ENCODE data around the gene BCL7B.
"Not testable (repeated sequence)": the region's sequence is repeated elsewhere in the genome, so short reads cannot be mapped to it uniquely, and the experiment has no call there.

Gene BCL7B
- total RNA-seq: 84.8 reads per million, percentile 79 among the genes with 10 or more reads in this experiment

GRCh38 chr7:73557397-73558257, at the start of gene BCL7B:
Gene BCL7B (minus strand): TSS chr7:73557690. CDS start chr7:73557578, 112 bp downstream.
- DNase-seq: peak; percentile 65

- no peak for DNase-seq
These were observed 48.2 kb upstream of the BCL7B start for GRCh38 chr7:73605601-73606220.

GRCh38 chr7:73602721-73603651, 45.5 kb upstream of the BCL7B start:
- no peak for DNase-seq

- DNase-seq: no peak
These were observed 42.4 kb upstream of the BCL7B start for GRCh38 chr7:73599916-73600315.

- DNase-seq: no peak
These were observed 41.8 kb upstream of the BCL7B start for GRCh38 chr7:73599151-73599882.

- DNase-seq: no peak
These were observed 40.7 kb upstream of the BCL7B start for GRCh38 chr7:73597978-73598782.

- no peak for DNase-seq
These were observed 38.9 kb upstream of the BCL7B start for GRCh38 chr7:73596191-73597065.

GRCh38 chr7:73595358-73595757, 37.9 kb upstream of the BCL7B start:
- DNase-seq: no peak

GRCh38 chr7:73593207-73594045, 35.9 kb upstream of the BCL7B start:
- no peak for DNase-seq

GRCh38 chr7:73586911-73587310, 29.4 kb upstream of the BCL7B start:
- DNase-seq: no peak

- DNase-seq: no peak
These were observed 27.7 kb upstream of the BCL7B start for GRCh38 chr7:73585196-73585595.

GRCh38 chr7:73582664-73583202, 25.2 kb upstream of the BCL7B start:
- DNase-seq: no peak

GRCh38 chr7:73581006-73581405, 23.5 kb upstream of the BCL7B start:
- DNase-seq: not testable (repeated sequence)

- DNase-seq: peak; percentile 99
These were observed 21.0 kb upstream of the BCL7B start, which contains the start of gene TBL2 for GRCh38 chr7:73578342-73579128. Gene TBL2 (minus strand): TSS chr7:73578579. CDS start chr7:73578549, 30 bp downstream.

- DNase-seq: no peak
These were observed 20.3 kb upstream of the BCL7B start for GRCh38 chr7:73577627-73578341.

- no peak for DNase-seq
These were observed 16.3 kb upstream of the BCL7B start for GRCh38 chr7:73573791-73574190.

GRCh38 chr7:73573276-73573675, 15.8 kb upstream of the BCL7B start:
- DNase-seq: no peak

All from effector CD4-positive, alpha-beta T cell (primary cell).